ENCODE data around the gene ERVK3-1.

DNA sequence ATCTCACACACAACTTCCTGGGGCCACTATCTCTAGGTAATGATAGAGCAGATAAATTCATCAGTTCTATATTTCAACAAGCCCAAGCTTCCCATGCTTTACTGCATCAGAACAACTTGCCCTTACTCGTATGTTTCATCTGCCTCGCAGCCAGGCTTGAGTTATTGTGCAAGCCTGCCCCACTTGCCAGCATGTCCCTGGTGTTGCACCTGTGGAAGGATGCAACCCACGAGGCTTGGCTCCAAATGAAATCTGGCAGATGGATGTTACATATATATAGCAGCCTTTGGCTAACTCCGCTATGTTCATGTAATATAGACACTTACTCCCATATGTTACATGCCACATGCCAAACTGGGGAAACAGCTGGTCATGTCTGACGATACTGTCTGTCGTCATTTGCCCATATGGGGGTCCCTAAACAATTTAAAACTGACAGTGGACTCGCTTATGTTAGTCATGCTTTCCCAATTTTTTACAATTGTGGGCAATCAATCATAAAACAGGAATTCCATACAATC is 6.2 kb downstream of the ERVK3-1 start:
- no peak for TF ChIP-seq POLR2A (IDR thresholded peaks at IDR 0.05; ENCODE audit: low read length)
- TF ChIP-seq GATA1 (IDR thresholded peaks at IDR 0.05; ENCODE audit: low read depth, low read length) = no peak
